Sigmoid colon (tissue), 7 donors: ENCODE results near the gene ZMYND19. TPM values are rescaled to one million over a fixed set of nuclear protein-coding genes. Genes with fewer than 3 reads are reported as not detected.

Experiments used
- DNase-seq: peaks from one replicate; pipeline ENCODE4 v3.0.0-alpha.2; 2019
- H3K27ac ChIP-seq, 4 donors: fragments of 200-600 bp; sonication (generic); one replicate each; pipeline ENCODE4 v1.5.1; 2016 to 2019; ENCODE audit warnings: mild to moderate bottlenecking in 1 of 4
- H3K27me3 ChIP-seq, 3 donors: fragments of 200-600 bp; sonication (generic); one replicate each; pipeline ENCODE4 v1.5.1; 2019; ENCODE audit warnings: mild to moderate bottlenecking in 1 of 3
- H3K36me3 ChIP-seq, 4 donors: fragments of 200-600 bp; sonication (generic); one replicate each; pipeline ENCODE4 v1.5.1; 2016 to 2019
- H3K4me1 ChIP-seq, 4 donors: fragments of 200-600 bp; sonication (generic); one replicate each; pipeline ENCODE4 v1.5.1; 2017 to 2019
- H3K4me3 ChIP-seq, 4 donors: fragments of 200-600 bp; sonication (generic); one replicate each; pipeline ENCODE4 v1.5.1; 2017 to 2019; ENCODE audit warnings: mild to moderate bottlenecking in 2 of 4, moderate library complexity in 1 of 4
- H3K9me3 ChIP-seq, 4 donors: fragments of 200-600 bp in 3 of 4; sonication (generic) in 3 of 4; one replicate each; pipeline versions ENCODE4 v1.5.1 to v1.6.1; 2013 to 2019
- CTCF ChIP-seq, 4 experiments: fragments of 450-650 bp in 3 of 4; fragments of 200-600 bp in 1 of 4; IDR thresholded peaks; one replicate each; pipeline ENCODE4 v1.5.1; 2016 to 2019; ENCODE audit warnings: antibody characterized with exemption in 4 of 4, mild to moderate bottlenecking in 3 of 4, moderate library complexity in 2 of 4
- EP300 ChIP-seq, 4 donors: sonication (generic); formaldehyde crosslinking; IDR thresholded peaks; one replicate each; pipeline ENCODE4 v1.6.1; 2017; ENCODE audit warnings: antibody characterized with exemption in 4 of 4
- POLR2A ChIP-seq, 2 donors: fragments of 450-650 bp; IDR thresholded peaks; one replicate each; pipeline ENCODE4 v1.6.1; 2016; ENCODE audit warnings: antibody characterized with exemption in 2 of 2, mild to moderate bottlenecking in 2 of 2, moderate library complexity in 2 of 2
- POLR2AphosphoS5 ChIP-seq, 4 donors: sonication (generic); formaldehyde crosslinking; IDR thresholded peaks; one replicate each; pipeline ENCODE4 v1.6.1; 2017; ENCODE audit warnings: antibody characterized with exemption in 4 of 4
- WGBS, 2 donors: extraction: QIAGEN DNeasy Blood & Tissue Kit; methylation state at CpG; one replicate each; pipeline ENCODE4 v1.1.7; 2013; 5-methylcytosine and 5-hydroxymethylcytosine counted together
- intact Hi-C: fragments of 100-400 bp; cut with DNase I; formaldehyde crosslinking; loops from one replicate; pipeline ENCODE4 v1.15.1; 2023
- polyA plus RNA-seq, 3 donors: library from polyadenylated mRNA; stranded (reverse); fragments of 200-250 nt; gene quantifications; one replicate each; pipeline ENCODE4 v1.2.3, GENCODE V29; 2013
- total RNA-seq, 4 donors: library from RNA; depleted of rRNA; stranded (reverse); fragments of >200 nt; gene quantifications; one replicate each; pipeline ENCODE4 v1.1.0, GENCODE V29; 2016
- donor health status: healthy with polysubstance abuse.
- donor health status: Bipolar disorder and iron deficiency.
- donor health status: healthy.

Gene ZMYND19
- total and polyA plus RNA-seq, 7 donors = 5.4 to 17.8 (median 9.4) TPM

- intact Hi-C loops = loop anchor here (1.0 to 10.0 kb wide), 4 partner anchors 13 to 151 kb away; partner anchors contain the start of genes EHMT1, MRPL41, NSMF and PNPLA7
- peak within 1 kb of the TSS; percentile 54 to 99 (median 84) for H3K4me3 ChIP-seq
- WGBS, 2 donors = 1% methylated on average over 111 of the region's 111 CpGs
These were observed 15.1 kb upstream of the ZMYND19 start, which contains the start of gene ARRDC1 for GRCh38 chr9:137605121-137606004. Gene ARRDC1, plus strand, starts transcription at chr9:137605686. Its CDS starts 32 bp downstream, at chr9:137605718.

GRCh38 chr9:137604345-137605086 is 14.2 kb upstream of the ZMYND19 start:
- no peaks in the 10 kb centered on the region for H3K36me3 ChIP-seq
- intact Hi-C loops = loop anchor here (1.0 to 10.0 kb wide), 4 partner anchors 14 to 150 kb away; partner anchors contain the start of genes EHMT1, MRPL41, NSMF and PNPLA7
- TF ChIP-seq EP300 (IDR thresholded peaks at IDR 0.05) (no peak), POLR2A (IDR thresholded peaks at IDR 0.05) (no peak), POLR2AphosphoS5 (IDR thresholded peaks at IDR 0.05) (no peak), CTCF (IDR thresholded peaks at IDR 0.05) (no peak)
- no peak for DNase-seq
- H3K9me3 ChIP-seq = no peaks in the 10 kb centered on the region
- peak overlapping the region; percentile 54 to 99 (median 84) for H3K4me3 ChIP-seq
- no peaks in the 10 kb centered on the region for H3K27me3 ChIP-seq
- 6 to 14% methylated on average over 49 of the region's 49 CpGs for WGBS, 2 donors
- peaks cover 0 to 32% (median 25%) of the 10 kb centered on the region in 4 donors for H3K4me1 ChIP-seq
- H3K27ac ChIP-seq = peak overlapping the region; percentile 68 to 77 (median 74)

More at GRCh38 chr9:137605121-137606004, 15.1 kb upstream of the ZMYND19 start, which contains the start of gene ARRDC1:
- Histone ChIP-seq H3K4me1 (peaks cover 0 to 32% (median 25%) of the 10 kb centered on the region in 4 donors), H3K27me3 (no peaks in the 10 kb centered on the region), H3K27ac (peak within 1 kb of the TSS; percentile 79 to 85 (median 84)), H3K9me3 (no peaks in the 10 kb centered on the region), H3K36me3 (no peaks in the 10 kb centered on the region)
- TF ChIP-seq POLR2AphosphoS5 (IDR thresholded peaks at IDR 0.05) = peak; percentile 16 to 65 (median 48)
- no peak for TF ChIP-seq CTCF (IDR thresholded peaks at IDR 0.05)
- peak; percentile 97 for DNase-seq

- H3K4me1 ChIP-seq = peaks cover 0 to 32% (median 25%) of the 10 kb centered on the region in 4 donors
- TF ChIP-seq EP300 (IDR thresholded peaks at IDR 0.05) = no peak
- TF ChIP-seq CTCF (IDR thresholded peaks at IDR 0.05) = no peak
- no peak for TF ChIP-seq POLR2A (IDR thresholded peaks at IDR 0.05)
- no peak for TF ChIP-seq POLR2AphosphoS5 (IDR thresholded peaks at IDR 0.05)
- intact Hi-C loops = loop anchor here (2.0 to 10.0 kb wide), 2 partner anchors 15 to 149 kb away; partner anchors contain the start of genes EHMT1 and NSMF
- H3K27me3 ChIP-seq = no peaks in the 10 kb centered on the region
- no peaks in the 10 kb centered on the region for H3K36me3 ChIP-seq
- WGBS, 2 donors = 77 to 90% methylated on average over 13 of the region's 13 CpGs
- no peak overlapping the region for H3K27ac ChIP-seq
- H3K9me3 ChIP-seq = no peaks in the 10 kb centered on the region
- H3K4me3 ChIP-seq = no peak overlapping the region
- DNase-seq = no peak
These were observed 13.6 kb upstream of the ZMYND19 start for GRCh38 chr9:137603879-137604278.

GRCh38 chr9:137602661-137603060 is 12.3 kb upstream of the ZMYND19 start:
- WGBS, 2 donors = 10 to 18% methylated on average over 3 of the region's 3 CpGs
- no peaks in the 10 kb centered on the region for H3K9me3 ChIP-seq
- intact Hi-C loops = loop anchor here (10.0 kb wide), 1 partner anchor 148 kb away; the partner anchor contains the start of gene NSMF
- DNase-seq = no peak
- H3K4me3 ChIP-seq = no peak overlapping the region
- no peaks in the 10 kb centered on the region for H3K36me3 ChIP-seq
- H3K27ac ChIP-seq = no peak overlapping the region
- TF ChIP-seq POLR2A (IDR thresholded peaks at IDR 0.05) = no peak
- no peak for TF ChIP-seq CTCF (IDR thresholded peaks at IDR 0.05)
- no peak for TF ChIP-seq POLR2AphosphoS5 (IDR thresholded peaks at IDR 0.05)
- TF ChIP-seq EP300 (IDR thresholded peaks at IDR 0.05) = no peak
- no peaks in the 10 kb centered on the region for H3K27me3 ChIP-seq
- H3K4me1 ChIP-seq = peaks cover 0 to 30% (median 25%) of the 10 kb centered on the region in 4 donors
